HG02970 (cell line): Measurements from ENCODE around the gene CTIF.
A peak's percentile ranks its signal among the peaks of the same experiment; 100 is the strongest.

Experiments
- ATAC-seq: cut with Tn5 transposase; IDR thresholded peaks from one replicate; pipeline ENCODE4 v1.9.1; 2021; ENCODE audit warnings: mild to moderate bottlenecking, moderate library complexity, moderate number of reproducible peaks; ENCODE audit not compliant: unreplicated experiment, low FRiP score

Gene CTIF

DNA sequence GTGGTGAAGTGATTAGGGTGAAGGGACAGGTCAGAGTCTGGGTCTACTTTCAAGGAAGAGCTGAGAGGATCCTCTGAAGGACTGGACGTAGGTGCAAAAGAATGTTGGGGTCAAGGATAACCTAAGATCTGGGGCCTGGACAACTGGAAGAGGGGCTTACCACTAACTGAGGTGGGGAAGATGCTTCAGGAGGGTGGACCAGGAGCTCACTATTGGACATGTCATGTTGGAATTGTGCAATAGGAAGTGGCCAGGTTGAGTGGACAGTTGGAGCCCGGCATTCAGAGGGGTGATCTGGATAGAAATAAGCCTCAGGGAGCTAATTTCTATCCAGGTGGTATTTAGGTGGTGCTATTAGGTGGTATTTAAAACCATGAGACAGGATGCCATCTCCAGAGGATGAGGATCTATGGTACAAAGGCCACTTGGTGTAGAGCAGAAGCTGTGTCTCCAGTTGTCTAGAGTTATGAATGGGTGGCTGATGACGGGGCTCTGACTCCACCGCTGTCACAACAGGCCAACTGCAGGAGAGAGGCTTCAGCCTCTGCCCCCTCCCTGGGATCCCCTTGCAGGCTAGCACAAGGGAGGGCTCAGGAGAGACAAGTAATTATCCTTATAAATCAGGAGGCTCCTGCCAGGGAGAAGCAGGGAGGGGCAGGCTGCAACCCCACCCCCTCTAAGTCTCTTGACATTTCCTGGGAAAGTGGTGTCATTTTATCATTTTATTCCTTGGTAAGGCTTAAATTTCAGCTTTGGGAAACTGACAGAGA, 254.0 kb downstream of the CTIF start:
- no peak for ATAC-seq

- ATAC-seq: no peak
These were observed 255.6 kb downstream of the CTIF start for GRCh38 chr18:48794251-48794970.

DNA sequence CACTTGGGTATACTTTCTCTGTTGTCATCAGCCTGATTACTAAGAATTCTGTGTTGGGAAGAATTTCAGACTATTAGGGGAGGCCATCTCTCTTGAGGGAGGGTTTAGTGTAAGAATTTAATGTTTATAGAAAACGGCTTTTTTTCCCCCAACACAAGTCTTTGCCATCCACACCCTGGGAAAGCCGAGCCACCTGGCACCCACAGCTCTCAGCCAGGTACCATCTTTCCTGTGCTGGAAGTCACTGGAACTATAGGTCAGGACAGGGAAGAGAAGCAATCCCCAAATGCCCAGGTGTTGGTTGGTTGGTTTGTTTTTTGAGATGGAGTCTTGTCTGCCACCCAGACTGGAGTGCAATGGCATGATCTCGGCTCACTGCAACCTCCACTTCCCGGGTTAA, 256.9 kb downstream of the CTIF start:
- ATAC-seq: no peak

GRCh38 chr18:48796491-48797205, 257.8 kb downstream of the CTIF start:
- ATAC-seq: no peak

- no peak for ATAC-seq
These were observed 259.0 kb downstream of the CTIF start for GRCh38 chr18:48797841-48798255.

- no peak for ATAC-seq
These were observed 259.8 kb downstream of the CTIF start for GRCh38 chr18:48798334-48799245.

DNA sequence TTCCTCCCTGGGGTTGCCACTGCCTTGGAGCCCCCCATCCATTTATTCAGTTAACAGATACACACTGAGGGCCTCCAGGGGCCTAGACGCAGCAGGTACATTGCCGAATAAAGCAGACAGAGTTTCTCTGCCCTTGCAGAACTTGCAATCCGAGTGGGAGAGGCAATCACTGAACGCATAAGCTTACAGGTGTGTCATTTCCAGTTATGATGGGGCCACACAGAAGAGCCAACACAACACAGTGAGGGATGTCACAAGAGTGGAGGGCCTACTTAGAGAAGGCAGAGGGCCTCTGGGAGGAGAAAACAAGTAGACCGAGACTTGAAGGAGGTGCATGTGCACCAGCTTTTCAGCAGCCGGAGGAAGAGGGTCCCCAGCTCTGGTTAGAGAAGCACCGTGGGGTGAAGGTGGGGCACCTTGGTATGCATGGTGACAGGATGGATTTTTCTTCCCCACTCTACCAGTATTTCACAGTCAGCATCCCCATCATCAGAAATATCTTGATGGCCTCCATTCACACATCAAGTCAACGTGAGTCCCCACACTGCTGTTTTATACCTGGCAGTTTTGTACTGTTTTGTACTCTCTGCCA, 261.0 kb downstream of the CTIF start:
- no peak for ATAC-seq

- no peak for ATAC-seq
These were observed 261.6 kb downstream of the CTIF start for GRCh38 chr18:48800466-48800865.

- peak; percentile 46 for ATAC-seq
These were observed 262.3 kb downstream of the CTIF start for GRCh38 chr18:48800876-48801727.

DNA sequence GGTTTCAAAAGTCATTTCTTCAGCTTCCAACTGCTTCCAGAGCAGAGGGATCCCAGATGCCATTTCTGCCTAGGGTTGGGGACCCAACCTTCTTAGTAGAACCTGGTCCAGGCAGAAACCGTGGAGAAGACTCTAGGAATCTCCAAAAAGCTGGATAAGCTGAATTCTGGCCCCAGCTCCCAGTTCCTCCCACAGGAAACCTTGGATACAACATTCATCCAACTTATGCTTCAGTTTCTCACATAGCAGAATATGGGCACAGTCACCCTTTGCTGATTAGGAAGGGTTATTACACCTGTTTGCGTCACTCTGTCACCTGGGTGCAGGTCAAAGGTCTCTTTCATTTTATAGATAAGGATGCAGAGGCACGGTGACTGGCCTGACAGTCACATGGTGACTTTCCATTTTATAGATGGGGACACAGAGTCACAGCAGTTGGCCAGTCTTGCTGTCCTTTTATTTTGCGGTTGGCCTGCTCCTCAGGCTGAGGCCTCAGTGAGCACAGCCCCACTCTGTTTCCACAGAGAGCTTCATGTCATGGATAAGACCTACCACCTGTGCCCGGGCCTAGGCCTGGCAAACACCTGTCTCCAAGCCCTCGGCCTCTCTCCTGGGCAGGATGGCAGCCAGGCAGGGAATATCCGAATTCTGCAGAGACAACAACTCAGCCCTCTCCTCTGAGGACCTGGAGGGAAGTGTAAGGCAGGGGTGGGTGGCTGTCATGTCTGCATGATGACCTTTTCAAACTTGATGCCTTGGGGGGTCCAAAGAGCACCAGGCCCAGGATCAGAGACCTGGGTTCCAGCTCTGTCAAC, 263.1 kb downstream of the CTIF start:
- ATAC-seq: no peak

GRCh38 chr18:48802543-48803290, 263.9 kb downstream of the CTIF start:
- no peak for ATAC-seq

- no peak for ATAC-seq
These were observed 264.7 kb downstream of the CTIF start for GRCh38 chr18:48803518-48803917.

- no peak for ATAC-seq
These were observed 265.4 kb downstream of the CTIF start for GRCh38 chr18:48803951-48804855.

GRCh38 chr18:48804856-48805610, 266.2 kb downstream of the CTIF start:
- ATAC-seq: no peak

GRCh38 chr18:48805826-48806535, 267.1 kb downstream of the CTIF start:
- ATAC-seq: no peak
